ENCODE data around the gene C1orf141. TPM values are rescaled to one million over a fixed set of nuclear protein-coding genes. Genes with fewer than 3 reads are reported as not detected.
"Not testable (repeated sequence)": the region's sequence is repeated elsewhere in the genome, so short reads cannot be mapped to it uniquely, and the experiment has no call there.

Gene C1orf141
- polyA plus RNA-seq, 3 donors, result not detected

DNA sequence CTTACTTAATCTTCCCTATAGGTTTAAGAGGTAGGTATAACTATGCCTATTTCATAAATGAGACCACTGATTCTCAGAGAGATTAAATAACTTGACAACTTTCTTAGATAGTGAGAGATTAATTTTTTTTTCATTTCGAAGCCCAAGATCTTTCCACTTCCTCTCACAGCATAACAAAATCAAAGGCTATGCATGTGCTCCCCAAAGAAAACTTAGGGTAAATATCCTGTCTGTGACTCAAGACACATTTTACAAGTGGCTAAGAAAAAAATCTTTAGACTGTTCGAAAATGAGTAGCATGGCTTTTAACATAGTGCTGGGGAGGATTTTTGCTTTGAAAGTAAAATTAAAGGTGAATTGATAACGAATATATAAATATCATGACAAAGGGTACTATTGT is 8.2 kb upstream of the C1orf141 start:
- no peaks in the 10 kb centered on the region for H3K9me3 ChIP-seq (replicated peaks in 1 of 2; ENCODE audit: control insufficient read depth in 1 of 2, insufficient read depth in 1 of 2, low read length in 2 of 2)
- no peaks in the 10 kb centered on the region for H3K4me1 ChIP-seq (ENCODE audit: control insufficient read depth in 1 of 2, insufficient read depth in 2 of 2, low read length in 2 of 2)
- no CpG with 5 or more reads among the region's 3 CpGs for WGBS (ENCODE audit: insufficient coverage)
- peaks cover 0 to 2% (median 0%) of the 10 kb centered on the region in 3 donors for H3K27me3 Mint-ChIP-seq (ENCODE audit: low read depth in 3 of 3)
- no peak overlapping the region for H3K4me3 Mint-ChIP-seq
- intact Hi-C loops (cut with micrococcal nuclease), result no loop called here
- H4K20me1 ChIP-seq (ENCODE audit: insufficient read depth, low read length), result no peaks in the 10 kb centered on the region
- no peak overlapping the region for H2AFZ ChIP-seq (ENCODE audit: insufficient read depth, low read depth, low read length, poor library complexity, severe bottlenecking)
- no peaks in the 10 kb centered on the region for H3K36me3 Mint-ChIP-seq
- H3K9me3 Mint-ChIP-seq, result no peaks in the 10 kb centered on the region
- no peak overlapping the region for H3K4me3 ChIP-seq (replicated peaks in 1 of 3; ENCODE audit: low read depth in 2 of 3, low read length in 3 of 3)
- H3K9ac ChIP-seq (ENCODE audit: insufficient read depth, low read length, poor library complexity, severe bottlenecking), result no peak overlapping the region
- TF ChIP-seq, protein P1, sequence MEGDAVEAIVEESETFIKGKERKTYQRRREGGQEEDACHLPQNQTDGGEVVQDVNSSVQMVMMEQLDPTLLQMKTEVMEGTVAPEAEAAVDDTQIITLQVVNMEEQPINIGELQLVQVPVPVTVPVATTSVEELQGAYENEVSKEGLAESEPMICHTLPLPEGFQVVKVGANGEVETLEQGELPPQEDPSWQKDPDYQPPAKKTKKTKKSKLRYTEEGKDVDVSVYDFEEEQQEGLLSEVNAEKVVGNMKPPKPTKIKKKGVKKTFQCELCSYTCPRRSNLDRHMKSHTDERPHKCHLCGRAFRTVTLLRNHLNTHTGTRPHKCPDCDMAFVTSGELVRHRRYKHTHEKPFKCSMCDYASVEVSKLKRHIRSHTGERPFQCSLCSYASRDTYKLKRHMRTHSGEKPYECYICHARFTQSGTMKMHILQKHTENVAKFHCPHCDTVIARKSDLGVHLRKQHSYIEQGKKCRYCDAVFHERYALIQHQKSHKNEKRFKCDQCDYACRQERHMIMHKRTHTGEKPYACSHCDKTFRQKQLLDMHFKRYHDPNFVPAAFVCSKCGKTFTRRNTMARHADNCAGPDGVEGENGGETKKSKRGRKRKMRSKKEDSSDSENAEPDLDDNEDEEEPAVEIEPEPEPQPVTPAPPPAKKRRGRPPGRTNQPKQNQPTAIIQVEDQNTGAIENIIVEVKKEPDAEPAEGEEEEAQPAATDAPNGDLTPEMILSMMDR (IDR thresholded peaks at IDR 0.05), result no peak
- peaks cover 2% of the 10 kb centered on the region for H3K4me1 Mint-ChIP-seq
- H3K4me2 ChIP-seq (replicated peaks; ENCODE audit: extremely low read depth, low read length, poor library complexity, severe bottlenecking), result no peak overlapping the region
- no peaks in the 10 kb centered on the region for H3K27me3 ChIP-seq (ENCODE audit: control insufficient read depth in 2 of 2, insufficient read depth in 2 of 2, low read length in 2 of 2)
- no peaks in the 10 kb centered on the region for H3K36me3 ChIP-seq (replicated peaks in 1 of 2; ENCODE audit: control insufficient read depth in 1 of 2, insufficient read depth in 2 of 2, low read length in 2 of 2)
- no peaks in the 10 kb centered on the region for H3K79me2 ChIP-seq (ENCODE audit: insufficient read depth, low read length)
- H3K27ac Mint-ChIP-seq, result no peak overlapping the region
- H3K27ac ChIP-seq (ENCODE audit: low read depth in 1 of 2, low read length in 2 of 2), result no peak overlapping the region
- DNase-seq, result no peak

DNA sequence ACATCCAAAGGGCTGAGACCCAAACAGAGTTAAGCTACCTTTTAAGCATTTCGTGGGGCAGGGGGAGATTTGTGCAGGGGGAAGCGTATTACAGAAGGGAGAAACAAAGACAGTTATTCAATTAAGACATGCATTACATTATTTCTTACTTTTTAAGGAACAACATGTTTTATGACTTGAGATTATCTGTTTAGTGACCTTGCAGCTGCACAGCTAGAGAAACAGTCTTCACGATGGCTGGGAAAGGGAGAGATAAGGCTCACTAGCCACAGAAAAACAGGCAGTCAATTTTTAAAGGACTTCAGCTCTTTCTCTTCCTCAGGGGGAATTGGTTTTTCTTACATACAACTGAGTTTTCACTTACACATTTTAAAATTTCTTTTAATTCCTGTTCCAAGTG is 7.1 kb upstream of the C1orf141 start:
- no CpG with 5 or more reads among the region's 3 CpGs for WGBS (ENCODE audit: insufficient coverage)
- DNase-seq; H3K4me3 ChIP-seq (replicated peaks in 1 of 3; ENCODE audit: low read depth in 2 of 3, low read length in 3 of 3); H3K79me2 ChIP-seq (ENCODE audit: insufficient read depth, low read length); H4K20me1 ChIP-seq (ENCODE audit: insufficient read depth, low read length); H3K9me3 Mint-ChIP-seq; H3K4me3 Mint-ChIP-seq; H3K27ac ChIP-seq (ENCODE audit: low read depth in 1 of 2, low read length in 2 of 2); H3K36me3 ChIP-seq (replicated peaks in 1 of 2; ENCODE audit: control insufficient read depth in 1 of 2, insufficient read depth in 2 of 2, low read length in 2 of 2); H3K9ac ChIP-seq (ENCODE audit: insufficient read depth, low read length, poor library complexity, severe bottlenecking); H3K4me1 Mint-ChIP-seq; H3K27me3 Mint-ChIP-seq (ENCODE audit: low read depth in 3 of 3); intact Hi-C loops (cut with micrococcal nuclease); H3K27me3 ChIP-seq (ENCODE audit: control insufficient read depth in 2 of 2, insufficient read depth in 2 of 2, low read length in 2 of 2); H3K4me2 ChIP-seq (replicated peaks; ENCODE audit: extremely low read depth, low read length, poor library complexity, severe bottlenecking); H3K9me3 ChIP-seq (replicated peaks in 1 of 2; ENCODE audit: control insufficient read depth in 1 of 2, insufficient read depth in 1 of 2, low read length in 2 of 2); H3K4me1 ChIP-seq (ENCODE audit: control insufficient read depth in 1 of 2, insufficient read depth in 2 of 2, low read length in 2 of 2); H3K27ac Mint-ChIP-seq; H3K36me3 Mint-ChIP-seq; H2AFZ ChIP-seq (ENCODE audit: insufficient read depth, low read depth, low read length, poor library complexity, severe bottlenecking): not testable (repeated sequence)
